SK-N-MC (cell line): ENCODE measurements around the gene MMP24OS.

Experiments
- EZH2 ChIP-seq: fragments of 200-600 bp; sonication (generic); IDR thresholded peaks from one replicate; pipeline ENCODE4 v1.6.1; 2017; ENCODE audit warnings: antibody characterized with exemption
- FOXP2 ChIP-seq: optimal IDR thresholded peaks from 2 replicates; pipeline ENCODE3; 2011; ENCODE audit warnings: mild to moderate bottlenecking, moderate library complexity; ENCODE audit not compliant: insufficient read depth; ENCODE audit errors: extremely low read length, control extremely low read depth
- POLR2AphosphoS5 ChIP-seq: IDR thresholded peaks from 2 replicates; pipeline ENCODE4 v1.6.1; 2012; ENCODE audit warnings: mild to moderate bottlenecking, low read depth, low read length, borderline replicate concordance

GRCh38 chr20:35267092-35267491 lies 10.8 kb downstream of the MMP24OS start:
- no peak for TF ChIP-seq POLR2AphosphoS5
- TF ChIP-seq EZH2, result no peak
- no peak for TF ChIP-seq FOXP2
